OCI-LY7 (cell line): ENCODE results near the gene CFAP97. TPM values are rescaled to one million over a fixed set of nuclear protein-coding genes. Genes with fewer than 3 reads are reported as not detected.
A peak's percentile ranks its signal among the peaks of the same experiment; 100 is the strongest.

Source experiments
- BruUV-seq: library from RNA; stranded (reverse); fragments of 400-500 nt; replicated peaks from 2 replicates; lab custom pipeline; 2021; lab: Mats Ljungman, UMichigan
- CTCF ChIA-PET: fragments of 300-600 bp; sonication (Branson Sonifier 250); formaldehyde crosslinking; loops from one replicate; lab custom pipeline; 2022; ENCODE audit warnings: antibody characterized with exemption; ENCODE audit not compliant: unreplicated experiment; lab: Charles Lee
- POLR2A ChIA-PET: fragments of 300-600 bp; sonication (Branson Sonifier 250); formaldehyde crosslinking; loops from one replicate; lab custom pipeline; 2022; ENCODE audit warnings: antibody characterized with exemption; lab: Charles Lee
- DNase-seq: peaks from one replicate; pipeline ENCODE4 v3.0.0-alpha.2; 2015; ENCODE audit warnings: low spot score
- H2AFZ ChIP-seq: fragments of 200-600 bp; sonication (generic), shearing (Covaris generic); 2 replicates; pipeline ENCODE4 v1.6.1; 2014; ENCODE audit warnings: mild to moderate bottlenecking, antibody characterized with exemption, low read length, moderate library complexity
- H3K27ac ChIP-seq: fragments of 200-600 bp; sonication (generic); 2 replicates; pipeline ENCODE4 v1.5.1; 2014; ENCODE audit warnings: mixed run types, low read depth, mild to moderate bottlenecking, moderate library complexity, low read length, inconsistent platforms; ENCODE audit not compliant: poor library complexity, severe bottlenecking
- H3K36me3 ChIP-seq: fragments of 200-600 bp; sonication (generic); 2 replicates; pipeline ENCODE4 v1.6.1; 2014; ENCODE audit warnings: mild to moderate bottlenecking, antibody characterized with exemption, low read length, moderate library complexity, mixed read lengths; ENCODE audit not compliant: insufficient read depth
- H3K4me1 ChIP-seq: fragments of 200-600 bp; sonication (generic); 2 replicates; pipeline ENCODE4 v1.5.1; 2014; ENCODE audit warnings: mild to moderate bottlenecking, low read length; ENCODE audit not compliant: insufficient read depth, poor library complexity, severe bottlenecking
- H3K4me2 ChIP-seq: fragments of 200-600 bp; sonication (generic); 2 replicates; pipeline ENCODE4 v1.6.1; 2014; ENCODE audit warnings: mild to moderate bottlenecking, low read length
- H3K4me3 ChIP-seq: fragments of 200-600 bp; sonication (generic); 2 replicates; pipeline ENCODE4 v1.5.1; 2014; ENCODE audit warnings: mild to moderate bottlenecking, low read depth, low read length; ENCODE audit not compliant: poor library complexity, severe bottlenecking
- H3K79me2 ChIP-seq: fragments of 200-600 bp; sonication (generic); 2 replicates; pipeline ENCODE4 v1.6.1; 2016; ENCODE audit warnings: low read depth, mild to moderate bottlenecking, low read length, moderate library complexity, mixed read lengths; ENCODE audit not compliant: insufficient read depth
- H3K9me2 ChIP-seq: fragments of 200-600 bp; sonication (generic); 2 replicates; pipeline ENCODE4 v1.6.1; 2016; ENCODE audit warnings: mild to moderate bottlenecking, low read length, mixed read lengths; ENCODE audit not compliant: insufficient read depth
- H3K9me3 ChIP-seq: fragments of 200-600 bp; sonication (generic); 2 replicates; pipeline ENCODE4 v1.6.1; 2014; ENCODE audit warnings: mild to moderate bottlenecking, mixed run types, low read length, mixed read lengths
- H4K20me1 ChIP-seq: fragments of 200-600 bp; sonication (generic); 2 replicates; pipeline ENCODE4 v1.6.1; 2014; ENCODE audit warnings: mild to moderate bottlenecking, antibody characterized with exemption, low read length, moderate library complexity, mixed read lengths; ENCODE audit not compliant: insufficient read depth
- EZH2phosphoT487 ChIP-seq: fragments of 200-600 bp; sonication (generic); IDR thresholded peaks from 2 replicates; pipeline ENCODE4 v1.6.1; 2018; ENCODE audit warnings: low read depth, borderline replicate concordance, mild to moderate bottlenecking, mixed run types, antibody characterized with exemption, low read length, moderate library complexity, mixed read lengths
- intact Hi-C: fragments of 100-400 bp; cut with micrococcal nuclease; formaldehyde crosslinking; loops from one replicate; pipeline ENCODE4 v1.10.0; 2022; ENCODE audit not compliant: unreplicated experiment
- total RNA-seq, 2 experiments: library from RNA; depleted of rRNA in 1 of 2; stranded (reverse); fragments of >200 nt in 1 of 2; shearing (Covaris generic) in 1 of 2; gene quantifications; 2 replicates each; pipeline ENCODE4 v1.2.3, GENCODE V29; 2014 to 2022
- TF ChIP-seq, protein P1 (sequence below): fragments of 200-600 bp; sonication (generic); conservative IDR thresholded peaks from 2 replicates; pipeline ENCODE4 v1.5.1; 2014; ENCODE audit warnings: mild to moderate bottlenecking, antibody characterized with exemption, low read length, moderate library complexity, mixed read lengths

The CFAP97 gene
- total RNA-seq, 2 experiments from 2014 or later, result 22.7 to 57.3 TPM

- peaks cover 53% of the 10 kb centered on the region for H3K79me2 ChIP-seq
- no peaks in the 10 kb centered on the region for H3K4me1 ChIP-seq
- H2AFZ ChIP-seq, result no peak overlapping the region
- no peak for TF ChIP-seq EZH2phosphoT487
- TF ChIP-seq, protein P1, sequence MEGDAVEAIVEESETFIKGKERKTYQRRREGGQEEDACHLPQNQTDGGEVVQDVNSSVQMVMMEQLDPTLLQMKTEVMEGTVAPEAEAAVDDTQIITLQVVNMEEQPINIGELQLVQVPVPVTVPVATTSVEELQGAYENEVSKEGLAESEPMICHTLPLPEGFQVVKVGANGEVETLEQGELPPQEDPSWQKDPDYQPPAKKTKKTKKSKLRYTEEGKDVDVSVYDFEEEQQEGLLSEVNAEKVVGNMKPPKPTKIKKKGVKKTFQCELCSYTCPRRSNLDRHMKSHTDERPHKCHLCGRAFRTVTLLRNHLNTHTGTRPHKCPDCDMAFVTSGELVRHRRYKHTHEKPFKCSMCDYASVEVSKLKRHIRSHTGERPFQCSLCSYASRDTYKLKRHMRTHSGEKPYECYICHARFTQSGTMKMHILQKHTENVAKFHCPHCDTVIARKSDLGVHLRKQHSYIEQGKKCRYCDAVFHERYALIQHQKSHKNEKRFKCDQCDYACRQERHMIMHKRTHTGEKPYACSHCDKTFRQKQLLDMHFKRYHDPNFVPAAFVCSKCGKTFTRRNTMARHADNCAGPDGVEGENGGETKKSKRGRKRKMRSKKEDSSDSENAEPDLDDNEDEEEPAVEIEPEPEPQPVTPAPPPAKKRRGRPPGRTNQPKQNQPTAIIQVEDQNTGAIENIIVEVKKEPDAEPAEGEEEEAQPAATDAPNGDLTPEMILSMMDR, result no peak
- no peak for DNase-seq
- ChIA-PET CTCF (interaction anchor here (1.0 kb wide), 1 partner anchor 14 kb away, joined by 4 read pairs; no protein-coding TSS in a partner anchor), POLR2A (interaction anchor here (1.7 to 2.4 kb wide), 3 partner anchors 8 to 32 kb away, joined by 6 to 7 read pairs (median 7); no protein-coding TSS in a partner anchor)
- H3K9me3 ChIP-seq, result no peaks in the 10 kb centered on the region
- no peaks in the 10 kb centered on the region for H3K9me2 ChIP-seq
- H3K36me3 ChIP-seq, result no peaks in the 10 kb centered on the region
- H3K4me3 ChIP-seq, result no peak overlapping the region
- no peak overlapping the region for H3K27ac ChIP-seq
- H4K20me1 ChIP-seq, result no peaks in the 10 kb centered on the region; the same call in 1 of the 2 replicates
- BruUV-seq, result no TSS peak
- H3K4me2 ChIP-seq, result no peak overlapping the region
- intact Hi-C loops, result no loop called here
These were observed 24.0 kb upstream of the CFAP97 start for GRCh38 chr4:185227713-185228278.

DNA sequence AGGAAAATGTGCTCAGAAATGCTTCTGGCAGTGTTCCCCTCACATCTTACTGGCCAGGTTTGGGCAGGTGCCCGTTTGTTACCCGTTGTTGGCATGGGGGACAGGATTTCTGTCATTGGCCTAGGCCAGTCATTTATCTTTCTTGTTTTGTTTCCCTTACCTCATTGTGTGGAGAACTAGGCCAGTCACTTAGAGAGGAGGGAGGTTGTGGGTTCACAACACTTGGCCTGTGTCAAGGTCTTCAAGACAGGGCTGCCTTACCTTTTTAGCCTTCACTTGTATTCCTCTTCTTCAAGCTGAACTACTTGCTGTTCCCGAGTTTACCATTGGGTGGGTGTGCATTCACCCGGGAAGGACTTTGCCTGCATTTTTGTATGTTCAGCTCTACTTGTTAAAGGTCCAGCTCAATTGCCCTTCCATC, 23.3 kb upstream of the CFAP97 start:
- Histone ChIP-seq H3K9me2 (no peaks in the 10 kb centered on the region), H3K27ac (no peak overlapping the region), H2AFZ (no peak overlapping the region), H3K79me2 (peaks cover 53% of the 10 kb centered on the region), H3K9me3 (no peaks in the 10 kb centered on the region), H4K20me1 (no peaks in the 10 kb centered on the region; the same call in 1 of the 2 replicates), H3K36me3 (peaks cover 5% of the 10 kb centered on the region), H3K4me2 (no peak overlapping the region), H3K4me1 (no peaks in the 10 kb centered on the region), H3K4me3 (no peak overlapping the region)
- intact Hi-C loops, result no loop called here
- DNase-seq, result no peak
- TF ChIP-seq EZH2phosphoT487, result no peak
- TF ChIP-seq, protein P1, result peak; percentile 43; the same call in 1 of the 2 replicates
- ChIA-PET CTCF (no interaction called here), POLR2A (interaction anchor here (0.5 to 2.4 kb wide), 5 partner anchors 9 to 144 kb away, joined by 3 to 11 read pairs (median 7); no protein-coding TSS in a partner anchor)
- BruUV-seq, result no TSS peak

GRCh38 chr4:185225940-185226339, 22.1 kb upstream of the CFAP97 start:
- H3K79me2 ChIP-seq, result peaks cover 55% of the 10 kb centered on the region
- H2AFZ ChIP-seq, result no peak overlapping the region
- ChIA-PET CTCF (no interaction called here), POLR2A (interaction anchor here (0.6 to 2.1 kb wide), 3 partner anchors 10 to 62 kb away, joined by 4 to 7 read pairs (median 4); no protein-coding TSS in a partner anchor)
- no peaks in the 10 kb centered on the region for H3K4me1 ChIP-seq
- H3K9me2 ChIP-seq, result no peaks in the 10 kb centered on the region
- H3K27ac ChIP-seq, result no peak overlapping the region
- H3K36me3 ChIP-seq, result peaks cover 15% of the 10 kb centered on the region
- H3K4me3 ChIP-seq, result no peak overlapping the region
- no peak for DNase-seq
- TF ChIP-seq, protein P1, result no peak
- no peak for TF ChIP-seq EZH2phosphoT487
- H3K9me3 ChIP-seq, result no peaks in the 10 kb centered on the region
- intact Hi-C loops, result no loop called here
- no peak overlapping the region for H3K4me2 ChIP-seq
- no peaks in the 10 kb centered on the region; the same call in 1 of the 2 replicates for H4K20me1 ChIP-seq
- BruUV-seq, result no TSS peak
